Hematopoietic multipotent progenitor cell treated with erythropoietin and hydrocortisone succinate and interleukin-3 and kit ligand, for 15 days (in vitro differentiated cells): ENCODE measurements around the gene PLP1.
"Not testable (repeated sequence)": the region's sequence is repeated elsewhere in the genome, so short reads cannot be mapped to it uniquely, and the experiment has no call there.

Experiments
- DNase-seq: peaks from one replicate; pipeline ENCODE4 v3.0.0-alpha.2; 2015; ENCODE audit warnings: low spot score

PLP1 gene

GRCh38 chrX:103781062-103781402, 4.4 kb downstream of the PLP1 start:
- no peak for DNase-seq

- no peak for DNase-seq
These were observed 5.1 kb downstream of the PLP1 start for GRCh38 chrX:103781706-103782105.

GRCh38 chrX:103782640-103783039, 6.0 kb downstream of the PLP1 start:
- no peak for DNase-seq

- DNase-seq, result no peak
These were observed 6.6 kb downstream of the PLP1 start for GRCh38 chrX:103783196-103783595.

- DNase-seq, result no peak
These were observed 7.3 kb downstream of the PLP1 start for GRCh38 chrX:103783971-103784370.

GRCh38 chrX:103789004-103789403, 12.4 kb downstream of the PLP1 start:
- DNase-seq, result no peak

GRCh38 chrX:103791228-103791627, 14.6 kb downstream of the PLP1 start:
- no peak for DNase-seq

GRCh38 chrX:103791826-103792485, 15.3 kb downstream of the PLP1 start:
- DNase-seq, result no peak

GRCh38 chrX:103792916-103793544, 16.4 kb downstream of the PLP1 start:
- DNase-seq, result no peak

GRCh38 chrX:103793545-103793940, 16.9 kb downstream of the PLP1 start:
- no peak for DNase-seq

- no peak for DNase-seq
These were observed 17.5 kb downstream of the PLP1 start for GRCh38 chrX:103794119-103794518.

GRCh38 chrX:103797691-103798090, 21.1 kb downstream of the PLP1 start:
- DNase-seq, result no peak

- no peak for DNase-seq
These were observed 23.7 kb downstream of the PLP1 start for GRCh38 chrX:103800318-103800717.

GRCh38 chrX:103805860-103806259, 29.2 kb downstream of the PLP1 start:
- DNase-seq, result no peak

- DNase-seq, result no peak
These were observed 30.3 kb downstream of the PLP1 start for GRCh38 chrX:103806862-103807474.

- DNase-seq, result no peak
These were observed 35.2 kb downstream of the PLP1 start for GRCh38 chrX:103811858-103812257.

GRCh38 chrX:103817101-103817500, 40.5 kb downstream of the PLP1 start:
- DNase-seq, result not testable (repeated sequence)

GRCh38 chrX:103817502-103817901, 40.9 kb downstream of the PLP1 start:
- peak; percentile 61 for DNase-seq

GRCh38 chrX:103818842-103819619, 42.4 kb downstream of the PLP1 start:
- no peak for DNase-seq

GRCh38 chrX:103820802-103821201, 44.2 kb downstream of the PLP1 start:
- DNase-seq, result not testable (repeated sequence)

- DNase-seq, result no peak
These were observed 47.0 kb downstream of the PLP1 start for GRCh38 chrX:103823591-103823990.

GRCh38 chrX:103825881-103826280, 49.2 kb downstream of the PLP1 start:
- DNase-seq, result no peak

- no peak for DNase-seq
These were observed 51.9 kb downstream of the PLP1 start for GRCh38 chrX:103828529-103828928.
